ENCODE results near the gene CHID1.

Gene CHID1

GRCh38 chr11:867856-868358 lies 42.7 kb downstream of the CHID1 start:
- no peak for DNase-seq (ENCODE audit: low spot score)
- peak overlapping the region; percentile 74 for H3K27ac ChIP-seq
- TF ChIP-seq CTCF (conservative IDR thresholded peaks at IDR 0.05; ENCODE audit: low read depth), result no peak
- POLR2A ChIA-PET (ENCODE audit: low non-redundant PET), result interaction anchor here (0.6 kb wide), 1 partner anchor 49 kb away, joined by 4 read pairs; the partner anchor contains the start of gene PNPLA2
- CTCF ChIA-PET, result interaction anchor here (0.6 to 1.2 kb wide), 2 partner anchors 30 to 1330 kb away, joined by 3 read pairs; no protein-coding TSS in a partner anchor

GRCh38 chr11:866481-866880 lies 44.1 kb downstream of the CHID1 start:
- peak overlapping the region; percentile 74 for H3K27ac ChIP-seq
- ChIA-PET CTCF (interaction anchor here (0.6 to 1.2 kb wide), 2 partner anchors 31 to 185 kb away, joined by 3 read pairs; no protein-coding TSS in a partner anchor), POLR2A (ENCODE audit: low non-redundant PET) (interaction anchor here (0.6 kb wide), 1 partner anchor 44 kb away, joined by 7 read pairs; no protein-coding TSS in a partner anchor)
- no peak for TF ChIP-seq CTCF (conservative IDR thresholded peaks at IDR 0.05; ENCODE audit: low read depth)
- DNase-seq (ENCODE audit: low spot score), result no peak

GRCh38 chr11:865462-866430 lies 44.9 kb downstream of the CHID1 start:
- POLR2A ChIA-PET (ENCODE audit: low non-redundant PET), result interaction anchor here (0.6 kb wide), 1 partner anchor 44 kb away, joined by 7 read pairs; no protein-coding TSS in a partner anchor
- H3K27ac ChIP-seq, result peak overlapping the region; percentile 74
- DNase-seq (ENCODE audit: low spot score), result no peak
- CTCF ChIA-PET, result interaction anchor here (0.6 to 0.7 kb wide), 2 partner anchors 186 to 189 kb away, joined by 3 read pairs; no protein-coding TSS in a partner anchor
- TF ChIP-seq CTCF (conservative IDR thresholded peaks at IDR 0.05; ENCODE audit: low read depth), result no peak

GRCh38 chr11:864898-865297 lies 45.7 kb downstream of the CHID1 start:
- no peak for DNase-seq (ENCODE audit: low spot score)
- no peak for TF ChIP-seq CTCF (conservative IDR thresholded peaks at IDR 0.05; ENCODE audit: low read depth)
- CTCF ChIA-PET, result interaction anchor here (0.7 kb wide), 1 partner anchor 190 kb away, joined by 3 read pairs; no protein-coding TSS in a partner anchor
- POLR2A ChIA-PET (ENCODE audit: low non-redundant PET), result no interaction called here
- H3K27ac ChIP-seq, result peak overlapping the region; percentile 74

GRCh38 chr11:863910-864827 lies 46.4 kb downstream of the CHID1 start:
- H3K27ac ChIP-seq, result peak overlapping the region; percentile 74
- DNase-seq (ENCODE audit: low spot score), result no peak
- POLR2A ChIA-PET (ENCODE audit: low non-redundant PET), result no interaction called here
- TF ChIP-seq CTCF (conservative IDR thresholded peaks at IDR 0.05; ENCODE audit: low read depth), result no peak
- CTCF ChIA-PET, result interaction anchor here (0.9 kb wide), 1 partner anchor 16 kb away, joined by 3 read pairs; no protein-coding TSS in a partner anchor
